Caco-2 (cell line): ENCODE results near the gene GP9. TPM values are rescaled to one million over a fixed set of nuclear protein-coding genes. Genes with fewer than 3 reads are reported as not detected.

ENCODE experiments used
- BruUV-seq: library from RNA; stranded (reverse); fragments of 400-500 nt; replicated peaks from 2 replicates; lab custom pipeline; 2021; lab: Mats Ljungman, UMichigan
- CTCF ChIA-PET: fragments of 300-600 bp; sonication (Branson Sonifier 250); formaldehyde crosslinking; loops from one replicate; lab custom pipeline; 2022; ENCODE audit warnings: antibody characterized with exemption; lab: Charles Lee
- POLR2A ChIA-PET: fragments of 300-600 bp; sonication (Branson Sonifier 250); formaldehyde crosslinking; loops from one replicate; lab custom pipeline; 2022; ENCODE audit warnings: antibody characterized with exemption; lab: Charles Lee
- DNase-seq, 2 experiments: peaks; one replicate each; pipeline versions ENCODE4 v3.0.0 to v3.0.0-alpha.2; 2020 to 2022
- H3K27me3 ChIP-seq: replicated peaks from 2 replicates; pipeline ENCODE4 v1.6.0; 2011; ENCODE audit warnings: low read length; ENCODE audit not compliant: control insufficient read depth, insufficient read depth
- H3K36me3 ChIP-seq: 2 replicates; pipeline ENCODE4 v1.5.1; 2011; ENCODE audit warnings: low read length; ENCODE audit not compliant: control insufficient read depth, insufficient read depth
- H3K4me1 ChIP-seq: fragments of 250-450 bp; sonication (Bioruptor Pico); 2 replicates; pipeline ENCODE4 v1.5.1; 2020; ENCODE audit warnings: mild to moderate bottlenecking
- H3K4me3 ChIP-seq: 2 replicates; pipeline ENCODE4 v1.5.1; 2011; ENCODE audit warnings: low read depth, mild to moderate bottlenecking, control low read depth, low read length
- H3K9me3 ChIP-seq: fragments of 250-450 bp; sonication (Bioruptor Pico); 2 replicates; pipeline ENCODE4 v1.5.1; 2020; ENCODE audit warnings: mild to moderate bottlenecking, moderate library complexity
- H3K27ac Mint-ChIP-seq: one replicate; pipeline ENCODE4 v1.8.0; 2022; ENCODE audit warnings: mixed read lengths; ENCODE audit not compliant: unreplicated experiment
- H3K27me3 Mint-ChIP-seq: one replicate; pipeline ENCODE4 v1.8.0; 2022; ENCODE audit warnings: mixed read lengths; ENCODE audit not compliant: insufficient read depth, unreplicated experiment
- H3K36me3 Mint-ChIP-seq: one replicate; pipeline ENCODE4 v1.8.0; 2022; ENCODE audit warnings: mild to moderate bottlenecking, mixed read lengths; ENCODE audit not compliant: insufficient read depth, unreplicated experiment
- H3K4me1 Mint-ChIP-seq: one replicate; pipeline ENCODE4 v1.8.0; 2022; ENCODE audit warnings: low read depth, mixed read lengths; ENCODE audit not compliant: unreplicated experiment
- H3K4me3 Mint-ChIP-seq: one replicate; pipeline ENCODE4 v1.8.0; 2022; ENCODE audit warnings: mild to moderate bottlenecking, moderate library complexity, mixed read lengths; ENCODE audit not compliant: unreplicated experiment
- H3K9me3 Mint-ChIP-seq: one replicate; pipeline ENCODE4 v1.8.0; 2022; ENCODE audit warnings: mixed read lengths; ENCODE audit not compliant: unreplicated experiment
- CTCF ChIP-seq, 2 experiments: fragments of 200-600 bp in 1 of 2; IDR thresholded peaks; 1 replicate in 1 of 2; 2 replicates in 1 of 2; pipeline versions ENCODE4 v1.5.1 to v1.8.0; 2011 to 2022; ENCODE audit warnings: antibody characterized with exemption in 1 of 2, control low read depth in 1 of 2, inconsistent platforms in 1 of 2, low read depth in 1 of 2, low read length in 1 of 2, mild to moderate bottlenecking in 1 of 2, moderate library complexity in 1 of 2; ENCODE audit not compliant: insufficient read depth in 1 of 2, severe bottlenecking in 1 of 2, unreplicated experiment in 1 of 2
- intact Hi-C: fragments of 100-400 bp; cut with micrococcal nuclease; formaldehyde crosslinking; loops from one replicate; pipeline ENCODE4 v1.10.0; 2022; ENCODE audit not compliant: unreplicated experiment
- total RNA-seq: library from RNA; stranded (reverse); gene quantifications from 2 replicates; pipeline ENCODE4 v1.2.3, GENCODE V29; 2022

The GP9 gene
- total RNA-seq, 1 experiment from 2014 or later: not detected

GRCh38 chr3:129056451-129057173, 4.0 kb upstream of the GP9 start:
- Histone ChIP-seq H3K36me3 (no peaks in the 10 kb centered on the region), H3K4me1 (peaks cover 35% of the 10 kb centered on the region), H3K4me3 (no peak overlapping the region), H3K27me3 (no peaks in the 10 kb centered on the region), H3K9me3 (no peaks in the 10 kb centered on the region)
- no TSS peak for BruUV-seq
- H3K27me3 Mint-ChIP-seq: no peaks in the 10 kb centered on the region
- H3K4me3 Mint-ChIP-seq: no peak overlapping the region
- ChIA-PET CTCF (no interaction called here), POLR2A (no interaction called here)
- H3K9me3 Mint-ChIP-seq: no peaks in the 10 kb centered on the region
- no peaks in the 10 kb centered on the region for H3K36me3 Mint-ChIP-seq
- intact Hi-C loops: no loop called here
- H3K27ac Mint-ChIP-seq: peak overlapping the region; percentile 29
- no peak for TF ChIP-seq CTCF (IDR thresholded peaks at IDR 0.05; ENCODE audit: insufficient read depth in 1 of 2, low read depth in 1 of 2, low read length in 1 of 2, severe bottlenecking in 1 of 2, unreplicated experiment in 1 of 2)
- no peak for DNase-seq
- peaks cover 16% of the 10 kb centered on the region for H3K4me1 Mint-ChIP-seq

GRCh38 chr3:129057249-129057648, 3.3 kb upstream of the GP9 start:
- intact Hi-C loops: no loop called here
- no TSS peak for BruUV-seq
- H3K36me3 ChIP-seq: no peaks in the 10 kb centered on the region
- POLR2A ChIA-PET: no interaction called here
- no peaks in the 10 kb centered on the region for H3K9me3 Mint-ChIP-seq
- H3K4me1 ChIP-seq: peaks cover 35% of the 10 kb centered on the region
- DNase-seq: no peak
- H3K36me3 Mint-ChIP-seq: no peaks in the 10 kb centered on the region
- H3K27ac Mint-ChIP-seq: no peak overlapping the region
- no peaks in the 10 kb centered on the region for H3K9me3 ChIP-seq
- no peak overlapping the region for H3K4me3 Mint-ChIP-seq
- TF ChIP-seq CTCF (IDR thresholded peaks at IDR 0.05; ENCODE audit: insufficient read depth in 1 of 2, low read depth in 1 of 2, low read length in 1 of 2, severe bottlenecking in 1 of 2, unreplicated experiment in 1 of 2): no peak
- CTCF ChIA-PET: no interaction called here
- H3K27me3 ChIP-seq: no peaks in the 10 kb centered on the region
- H3K27me3 Mint-ChIP-seq: no peaks in the 10 kb centered on the region
- H3K4me3 ChIP-seq: no peak overlapping the region
- peaks cover 16% of the 10 kb centered on the region for H3K4me1 Mint-ChIP-seq

DNA sequence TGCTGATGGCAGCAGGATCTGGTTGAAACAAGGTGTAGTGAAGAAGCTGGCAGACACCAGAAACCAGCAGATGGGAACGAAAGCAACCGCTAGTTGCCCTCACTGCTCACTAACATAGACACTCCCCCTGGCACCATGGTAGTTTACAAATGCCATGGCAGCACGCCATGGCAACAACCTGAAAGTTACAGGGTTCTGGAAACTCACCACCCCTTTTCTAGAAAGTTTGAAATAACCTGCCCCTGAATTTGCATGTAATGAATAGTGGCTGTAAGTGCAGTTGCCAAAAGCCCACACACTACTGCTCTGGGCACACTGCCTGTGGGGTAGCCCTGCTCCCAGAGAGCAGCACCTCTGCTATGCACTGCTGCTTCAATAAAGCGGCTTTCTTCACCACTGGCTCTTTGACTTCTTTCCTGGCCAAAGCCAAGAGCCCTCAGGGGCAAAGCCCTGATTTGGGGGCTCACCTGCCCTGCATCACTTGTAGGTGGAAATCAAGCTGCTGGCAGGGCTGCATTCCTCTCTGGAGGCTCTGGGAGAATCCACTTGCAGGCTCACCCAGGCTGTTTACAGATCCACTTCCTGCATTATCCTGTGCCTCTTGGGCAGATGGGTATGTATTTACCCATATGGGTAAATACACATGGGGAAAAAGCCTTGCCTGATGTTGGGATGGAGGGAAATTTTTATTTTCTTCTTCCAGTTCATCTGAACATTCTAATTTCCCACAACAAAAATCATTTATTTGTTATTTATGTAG, 2.0 kb upstream of the GP9 start:
- ChIA-PET CTCF (no interaction called here), POLR2A (interaction anchor here (0.6 kb wide), 1 partner anchor 14 kb away, joined by 3 read pairs; no protein-coding TSS in a partner anchor)
- intact Hi-C loops: no loop called here
- Histone ChIP-seq H3K9me3 (no peaks in the 10 kb centered on the region), H3K27me3 (no peaks in the 10 kb centered on the region), H3K4me3 (no peak overlapping the region), H3K4me1 (peaks cover 30% of the 10 kb centered on the region), H3K36me3 (no peaks in the 10 kb centered on the region)
- no peaks in the 10 kb centered on the region for H3K36me3 Mint-ChIP-seq
- no peak overlapping the region for H3K27ac Mint-ChIP-seq
- H3K4me3 Mint-ChIP-seq: no peak overlapping the region
- no peaks in the 10 kb centered on the region for H3K9me3 Mint-ChIP-seq
- H3K27me3 Mint-ChIP-seq: no peaks in the 10 kb centered on the region
- no TSS peak for BruUV-seq
- H3K4me1 Mint-ChIP-seq: peaks cover 16% of the 10 kb centered on the region
- no peak for TF ChIP-seq CTCF (IDR thresholded peaks at IDR 0.05; ENCODE audit: insufficient read depth in 1 of 2, low read depth in 1 of 2, low read length in 1 of 2, severe bottlenecking in 1 of 2, unreplicated experiment in 1 of 2)
- DNase-seq: no peak
